HEK293T (cell line): ENCODE data around the gene ZNF148.
A peak's percentile ranks its signal among the peaks of the same experiment; 100 is the strongest.

Experiments used
- CTCF ChIA-PET: fragments of 350-600 bp; formaldehyde crosslinking; extraction: SDS; loops from one replicate; lab custom pipeline; 2021; ENCODE audit warnings: antibody characterized with exemption, inconsistent platforms; lab: Yijun Ruan, JAX
- POLR2A ChIA-PET: fragments of 350-600 bp; formaldehyde crosslinking; extraction: SDS; loops from one replicate; lab custom pipeline; 2020; ENCODE audit warnings: antibody characterized with exemption, inconsistent platforms; lab: Yijun Ruan, JAX
- DNase-seq: peaks from one replicate; pipeline ENCODE4 v3.0.0; 2012; ENCODE audit warnings: mixed read lengths; ENCODE audit errors: extremely low spot score
- ARNT ChIP-seq: fragments of 450-650 bp; IDR thresholded peaks from 2 replicates; pipeline ENCODE4 v1.6.1; 2017; ENCODE audit warnings: mild to moderate bottlenecking
- BHLHE40 ChIP-seq: fragments of 450-650 bp; IDR thresholded peaks from 2 replicates; pipeline ENCODE4 v1.6.1; 2016; ENCODE audit warnings: mild to moderate bottlenecking, moderate library complexity, borderline replicate concordance
- CTBP1 ChIP-seq: fragments of 450-650 bp; IDR thresholded peaks from 2 replicates; pipeline ENCODE4 v1.6.1; 2016; ENCODE audit warnings: borderline replicate concordance
- ELF4 ChIP-seq: fragments of 450-650 bp; IDR thresholded peaks from 2 replicates; pipeline ENCODE4 v1.6.1; 2017; ENCODE audit warnings: antibody characterized with exemption
- FOXA1 ChIP-seq: fragments of 450-650 bp; IDR thresholded peaks from 2 replicates; pipeline ENCODE4 v1.6.1; 2016; ENCODE audit warnings: mild to moderate bottlenecking
- FOXK2 ChIP-seq: fragments of 450-650 bp; IDR thresholded peaks from 2 replicates; pipeline ENCODE4 v1.6.1; 2016; ENCODE audit warnings: mild to moderate bottlenecking
- FOXM1 ChIP-seq: fragments of 450-650 bp; IDR thresholded peaks from 2 replicates; pipeline ENCODE4 v1.6.1; 2017; ENCODE audit warnings: mild to moderate bottlenecking, borderline replicate concordance
- HDGF ChIP-seq: fragments of 450-650 bp; IDR thresholded peaks from 2 replicates; pipeline ENCODE4 v1.6.1; 2017; ENCODE audit warnings: antibody characterized with exemption, borderline replicate concordance
- L3MBTL2 ChIP-seq: fragments of 450-650 bp; conservative IDR thresholded peaks from 2 replicates; pipeline ENCODE4 v1.6.1; 2016; ENCODE audit warnings: mild to moderate bottlenecking
- LEF1 ChIP-seq: fragments of 450-650 bp; IDR thresholded peaks from 2 replicates; pipeline ENCODE4 v1.6.1; 2017; ENCODE audit warnings: mild to moderate bottlenecking, borderline replicate concordance
- NFRKB ChIP-seq: fragments of 450-650 bp; IDR thresholded peaks from 2 replicates; pipeline ENCODE4 v1.6.1; 2016; ENCODE audit warnings: mild to moderate bottlenecking, moderate library complexity
- SP1 ChIP-seq: fragments of 450-650 bp; IDR thresholded peaks from 2 replicates; pipeline ENCODE4 v1.6.1; 2017
- SUZ12 ChIP-seq: fragments of 450-650 bp; IDR thresholded peaks from 2 replicates; pipeline ENCODE4 v1.6.1; 2016; ENCODE audit warnings: mild to moderate bottlenecking
- TARDBP ChIP-seq: fragments of 450-650 bp; IDR thresholded peaks from 2 replicates; pipeline ENCODE4 v1.6.1; 2016
- ZNF384 ChIP-seq: fragments of 450-650 bp; IDR thresholded peaks from 2 replicates; pipeline ENCODE4 v1.6.1; 2016
- TF ChIP-seq, protein P1 (sequence below): fragments of 450-650 bp; IDR thresholded peaks from 2 replicates; pipeline ENCODE4 v1.6.1; 2016

Gene ZNF148, protein sequence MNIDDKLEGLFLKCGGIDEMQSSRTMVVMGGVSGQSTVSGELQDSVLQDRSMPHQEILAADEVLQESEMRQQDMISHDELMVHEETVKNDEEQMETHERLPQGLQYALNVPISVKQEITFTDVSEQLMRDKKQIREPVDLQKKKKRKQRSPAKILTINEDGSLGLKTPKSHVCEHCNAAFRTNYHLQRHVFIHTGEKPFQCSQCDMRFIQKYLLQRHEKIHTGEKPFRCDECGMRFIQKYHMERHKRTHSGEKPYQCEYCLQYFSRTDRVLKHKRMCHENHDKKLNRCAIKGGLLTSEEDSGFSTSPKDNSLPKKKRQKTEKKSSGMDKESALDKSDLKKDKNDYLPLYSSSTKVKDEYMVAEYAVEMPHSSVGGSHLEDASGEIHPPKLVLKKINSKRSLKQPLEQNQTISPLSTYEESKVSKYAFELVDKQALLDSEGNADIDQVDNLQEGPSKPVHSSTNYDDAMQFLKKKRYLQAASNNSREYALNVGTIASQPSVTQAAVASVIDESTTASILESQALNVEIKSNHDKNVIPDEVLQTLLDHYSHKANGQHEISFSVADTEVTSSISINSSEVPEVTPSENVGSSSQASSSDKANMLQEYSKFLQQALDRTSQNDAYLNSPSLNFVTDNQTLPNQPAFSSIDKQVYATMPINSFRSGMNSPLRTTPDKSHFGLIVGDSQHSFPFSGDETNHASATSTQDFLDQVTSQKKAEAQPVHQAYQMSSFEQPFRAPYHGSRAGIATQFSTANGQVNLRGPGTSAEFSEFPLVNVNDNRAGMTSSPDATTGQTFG

DNA sequence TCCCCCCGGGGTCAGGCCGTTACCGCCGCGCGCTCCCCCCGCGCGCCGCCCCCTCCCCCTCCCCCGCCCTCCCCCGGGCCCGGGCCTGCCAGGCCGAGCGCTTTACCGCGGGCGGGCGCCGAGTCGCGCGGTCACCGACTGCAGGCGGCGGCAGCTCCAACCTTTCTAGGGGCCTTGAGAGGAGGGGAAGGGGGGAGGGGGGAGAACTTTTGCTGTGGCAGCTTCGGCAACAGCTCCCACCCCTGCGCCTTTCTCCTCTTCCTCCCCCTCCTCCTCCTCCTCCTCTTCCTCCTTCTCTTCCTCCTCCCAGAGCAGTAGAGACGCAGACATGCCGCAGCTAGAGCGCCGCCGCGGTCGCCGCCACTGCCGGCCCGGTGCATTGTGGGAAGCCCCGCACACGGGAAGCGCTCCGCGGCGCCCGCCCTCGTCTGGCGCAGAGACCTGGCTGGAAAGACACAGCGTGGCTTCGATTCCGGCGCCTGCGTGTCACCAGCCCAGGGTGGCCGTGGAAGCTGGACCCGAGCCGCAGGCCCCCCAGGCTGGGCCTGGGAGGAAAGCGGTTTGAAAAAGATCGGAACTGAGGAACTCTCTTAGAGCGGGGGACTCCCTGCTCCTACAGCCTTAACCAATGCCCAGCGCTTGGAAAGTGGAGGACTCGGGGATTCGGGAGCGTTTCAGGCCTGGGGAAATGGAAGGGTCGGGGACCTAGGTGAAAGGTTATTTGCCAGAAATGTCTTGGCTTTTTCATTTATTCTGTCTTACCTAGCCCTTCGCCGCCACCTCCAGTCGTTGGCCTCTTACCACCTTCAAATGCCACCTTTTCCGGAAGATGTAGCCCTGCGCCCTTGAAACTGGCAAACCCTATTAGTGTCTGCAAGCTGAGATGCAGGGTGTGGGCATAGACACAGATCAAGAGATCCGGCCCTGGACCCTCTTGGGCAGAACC, at the start of gene ZNF148:
ZNF148 (minus strand) TSS at position 330 of the 946 bp plus-strand sequence. CDS start 61,685 bp downstream, outside the sequence.
- peak; percentile 59 for TF ChIP-seq ELF4
- no peak; the same call in 1 of the 2 replicates for TF ChIP-seq FOXM1
- no peak for TF ChIP-seq FOXA1
- TF ChIP-seq FOXK2, result no peak
- TF ChIP-seq TARDBP, result no peak
- TF ChIP-seq CTBP1, result peak; percentile 32; the same call in 1 of the 2 replicates
- peak; percentile 70 for TF ChIP-seq L3MBTL2
- no peak for TF ChIP-seq SUZ12
- no peak for TF ChIP-seq ARNT
- no peak for TF ChIP-seq NFRKB
- TF ChIP-seq, protein P1, sequence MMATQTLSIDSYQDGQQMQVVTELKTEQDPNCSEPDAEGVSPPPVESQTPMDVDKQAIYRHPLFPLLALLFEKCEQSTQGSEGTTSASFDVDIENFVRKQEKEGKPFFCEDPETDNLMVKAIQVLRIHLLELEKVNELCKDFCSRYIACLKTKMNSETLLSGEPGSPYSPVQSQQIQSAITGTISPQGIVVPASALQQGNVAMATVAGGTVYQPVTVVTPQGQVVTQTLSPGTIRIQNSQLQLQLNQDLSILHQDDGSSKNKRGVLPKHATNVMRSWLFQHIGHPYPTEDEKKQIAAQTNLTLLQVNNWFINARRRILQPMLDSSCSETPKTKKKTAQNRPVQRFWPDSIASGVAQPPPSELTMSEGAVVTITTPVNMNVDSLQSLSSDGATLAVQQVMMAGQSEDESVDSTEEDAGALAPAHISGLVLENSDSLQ, result peak; percentile 28; the same call in 1 of the 2 replicates
- DNase-seq, result peak; percentile 89
- ChIA-PET CTCF (no interaction called here), POLR2A (interaction anchor here (0.8 to 1.7 kb wide), 2 partner anchors 19 to 496 kb away, joined by 3 to 4 read pairs; no protein-coding TSS in a partner anchor)

DNA sequence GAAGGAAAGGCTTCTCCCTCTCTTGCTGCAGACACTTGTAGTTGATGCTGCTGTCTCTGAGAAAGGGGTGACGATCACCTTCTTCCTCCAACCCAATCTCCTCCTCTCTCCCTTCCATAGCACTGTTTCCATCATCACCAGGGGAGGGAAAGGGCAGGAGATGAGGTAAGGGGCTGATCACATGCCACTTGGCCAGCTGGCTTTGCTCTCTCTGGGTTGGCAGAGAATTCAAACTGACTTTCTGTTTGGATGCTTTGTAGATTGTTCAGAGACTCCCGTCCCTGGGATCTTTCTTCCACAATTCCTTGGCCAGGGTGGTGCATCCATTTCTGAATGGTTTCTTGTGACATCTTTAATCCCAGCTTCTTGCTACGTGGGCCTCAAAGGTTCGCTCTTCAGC, 43.2 kb upstream of the ZNF148 start:
- no peak for DNase-seq
- POLR2A ChIA-PET, result no interaction called here
- TF ChIP-seq, protein P1, result no peak
- TF ChIP-seq NFRKB, result no peak
- TF ChIP-seq CTBP1, result no peak
- no peak for TF ChIP-seq SUZ12
- TF ChIP-seq SP1, result no peak
- no peak for TF ChIP-seq ZNF384
- TF ChIP-seq FOXM1, result no peak
- no peak for TF ChIP-seq L3MBTL2
- no peak for TF ChIP-seq ELF4
- no peak for TF ChIP-seq HDGF
- TF ChIP-seq TARDBP, result no peak
- CTCF ChIA-PET, result no interaction called here

DNA sequence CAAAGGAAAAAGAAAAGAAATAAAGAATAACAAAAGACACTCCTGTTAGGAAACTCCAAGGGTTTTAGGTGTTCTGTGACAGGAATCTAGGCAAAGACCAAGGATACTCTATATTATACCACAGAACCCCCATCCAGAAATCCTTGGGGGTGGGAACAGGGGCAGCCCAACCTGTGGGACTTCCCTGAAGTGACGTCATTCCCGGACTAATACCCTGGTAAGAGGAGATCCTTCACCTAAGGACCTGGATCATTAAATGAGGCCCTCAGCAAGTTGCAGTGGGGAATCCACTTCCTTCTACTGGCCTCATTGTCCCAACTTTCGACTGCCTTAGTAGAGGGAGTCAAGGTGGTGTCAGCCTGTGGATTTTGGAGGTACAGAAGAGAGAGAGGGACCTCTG, 41.1 kb upstream of the ZNF148 start:
- TF ChIP-seq HDGF (no peak), L3MBTL2 (no peak), ARNT (no peak), LEF1 (no peak)
- TF ChIP-seq, protein P1, result no peak
- no peak for DNase-seq
- POLR2A ChIA-PET, result no interaction called here
- CTCF ChIA-PET, result no interaction called here

DNA sequence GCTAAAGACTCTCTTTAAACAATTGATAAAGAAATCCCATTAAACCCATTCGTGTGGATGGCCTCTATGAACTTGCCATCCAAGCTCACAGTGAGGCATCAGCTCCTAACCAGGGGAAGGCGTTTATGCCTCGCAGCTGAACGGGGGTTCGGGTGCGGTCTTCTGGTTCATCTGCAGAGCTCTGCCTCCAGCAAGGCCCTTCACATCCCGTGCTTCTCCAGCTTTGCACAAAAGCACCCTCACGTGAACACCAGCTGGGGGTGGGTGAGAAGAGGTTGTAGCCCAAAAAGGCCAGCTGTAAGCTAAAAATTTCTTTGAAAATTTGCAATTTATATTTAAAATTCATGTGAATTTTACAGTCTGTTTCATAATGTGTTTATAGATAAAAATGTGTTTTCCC, 39.5 kb upstream of the ZNF148 start:
- POLR2A ChIA-PET, result no interaction called here
- CTCF ChIA-PET, result no interaction called here
- no peak for TF ChIP-seq SP1
- TF ChIP-seq BHLHE40, result no peak
- no peak for TF ChIP-seq LEF1
- TF ChIP-seq NFRKB, result no peak
- no peak for TF ChIP-seq HDGF
- TF ChIP-seq CTBP1, result no peak
- no peak for TF ChIP-seq L3MBTL2
- TF ChIP-seq, protein P1, result no peak
- no peak for TF ChIP-seq TARDBP
- no peak for TF ChIP-seq SUZ12
- TF ChIP-seq ARNT, result no peak
- no peak for TF ChIP-seq FOXM1
- TF ChIP-seq ELF4, result no peak
- no peak for DNase-seq

DNA sequence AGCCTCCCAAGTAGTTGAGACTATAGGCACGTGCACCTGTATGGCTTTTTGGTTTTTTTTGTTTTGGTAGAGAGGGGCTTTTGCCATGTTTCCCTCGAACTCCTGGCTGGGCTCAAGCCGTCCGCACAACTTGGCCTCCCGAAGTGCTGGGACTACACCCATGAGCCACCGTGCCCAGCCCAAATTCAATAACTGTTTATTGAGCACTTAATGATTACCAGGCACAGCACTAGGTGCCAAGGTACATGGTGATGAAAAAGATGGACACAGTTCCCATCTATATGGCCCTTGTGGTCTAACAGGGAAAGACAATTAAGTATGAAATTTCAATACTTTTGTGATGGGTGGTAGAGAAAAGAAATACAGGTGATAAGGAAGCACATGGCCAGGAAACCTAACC, 35.8 kb upstream of the ZNF148 start:
- DNase-seq, result no peak
- no peak for TF ChIP-seq ELF4
- no peak for TF ChIP-seq FOXM1
- TF ChIP-seq, protein P1, result no peak
- no peak for TF ChIP-seq BHLHE40
- no peak for TF ChIP-seq L3MBTL2
- TF ChIP-seq SUZ12, result no peak
- no peak for TF ChIP-seq ZNF384
- no peak for TF ChIP-seq ARNT
- no peak for TF ChIP-seq NFRKB
- no peak for TF ChIP-seq LEF1
- TF ChIP-seq HDGF, result no peak
- no peak for TF ChIP-seq SP1
- no peak for TF ChIP-seq TARDBP
- TF ChIP-seq CTBP1, result no peak
- no peak for TF ChIP-seq FOXA1
- CTCF ChIA-PET, result no interaction called here
- POLR2A ChIA-PET, result no interaction called here
